Body of pancreas (tissue), 4 donors: Measurements from ENCODE around the gene CDC5L. TPM values are rescaled to one million over a fixed set of nuclear protein-coding genes. Genes with fewer than 3 reads are reported as not detected.

Experiments used
- ATAC-seq: fragments of 150-250 bp; one replicate; pipeline ENCODE4 v1.9.1; 2016
- DNase-seq, 4 donors: peaks; one replicate each; pipeline ENCODE4 v3.0.0-alpha.2; 2019
- H3K27ac ChIP-seq, 4 donors: fragments of 200-600 bp; sonication (generic); 1 replicate in 3 of 4; 2 replicates in 1 of 4; pipeline versions ENCODE4 v1.5.1 to v1.6.1; 2016 to 2019; ENCODE audit warnings: mild to moderate bottlenecking in 1 of 4, mixed read lengths in 1 of 4, moderate library complexity in 1 of 4
- H3K27me3 ChIP-seq, 2 donors: fragments of 200-600 bp; sonication (generic); one replicate each; pipeline ENCODE4 v1.6.0; 2016; ENCODE audit warnings: mild to moderate bottlenecking in 1 of 2
- H3K36me3 ChIP-seq, 2 donors: fragments of 200-600 bp; sonication (generic); replicated peaks in 1 of 2; 2 replicates each; pipeline ENCODE4 v1.5.1; 2016; ENCODE audit warnings: low read depth in 2 of 2; ENCODE audit not compliant: insufficient read depth in 1 of 2
- H3K4me1 ChIP-seq: fragments of 200-600 bp; sonication (generic); one replicate; pipeline ENCODE4 v1.6.0; 2016
- H3K4me3 ChIP-seq, 2 donors: fragments of 200-600 bp; sonication (generic); 1 replicate in 1 of 2; 2 replicates in 1 of 2; pipeline ENCODE4 v1.5.1; 2016 to 2019
- H3K9me3 ChIP-seq, 3 donors: fragments of 200-600 bp; sonication (generic); 1 replicate in 2 of 3; 2 replicates in 1 of 3; pipeline ENCODE4 v1.5.1; 2016
- POLR2A ChIP-seq, 3 donors: fragments of 450-650 bp; IDR thresholded peaks; one replicate each; pipeline ENCODE4 v1.6.1; 2016; ENCODE audit warnings: antibody characterized with exemption in 3 of 3, mild to moderate bottlenecking in 2 of 3
- WGBS, 2 donors: methylation state at CpG; one replicate each; pipeline ENCODE4 v1.1.5; 2017; 5-methylcytosine and 5-hydroxymethylcytosine counted together
- intact Hi-C: fragments of 100-400 bp; cut with DNase I; formaldehyde crosslinking; loops from one replicate; pipeline ENCODE4 v1.15.1; 2023
- total RNA-seq, 2 donors: library from RNA; depleted of rRNA; stranded (reverse); fragments of >200 nt; gene quantifications; one replicate each; pipeline ENCODE4 v1.1.0, GENCODE V29; 2016
- TF ChIP-seq, protein P1 (sequence below), 7 experiments: fragments of 450-650 bp in 4 of 7; fragments of 200-600 bp in 3 of 7; sonication (generic) in 3 of 7; IDR thresholded peaks; one replicate each; pipeline ENCODE4 v1.5.1; 2016 to 2019; ENCODE audit warnings: antibody characterized with exemption in 7 of 7

The CDC5L gene
- total RNA-seq, 2 donors from 2014 or later, result 10.2 to 11.2 TPM

DNA sequence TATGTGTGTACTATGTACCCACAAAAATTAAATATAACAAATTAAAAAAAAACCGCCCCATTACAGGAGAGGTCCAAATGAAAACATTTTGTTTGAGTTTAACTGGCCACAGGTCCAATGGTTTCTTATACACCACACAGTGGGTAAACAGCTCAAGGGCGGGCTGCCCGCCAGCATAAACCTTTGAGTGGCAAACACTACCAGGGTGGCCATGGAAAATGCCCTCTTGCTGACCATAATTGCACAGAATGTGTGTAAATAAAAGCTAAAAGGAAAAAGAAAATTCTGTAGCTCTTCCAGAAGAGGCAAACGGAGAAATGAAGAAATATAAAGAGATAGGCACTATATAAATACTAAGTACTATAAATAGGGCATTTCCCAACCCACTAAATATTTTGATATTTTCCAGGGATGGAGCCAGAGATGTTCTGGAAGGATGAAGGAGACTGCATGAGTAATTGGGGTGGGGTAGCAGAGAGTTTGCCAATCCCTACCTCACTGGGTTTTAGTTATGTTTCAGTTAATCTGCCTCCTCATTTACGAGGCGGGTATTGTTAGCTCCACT lies 1.1 kb upstream of the CDC5L start:
- DNase-seq (peak; percentile 59 to 85 (median 70)), ATAC-seq (peak; percentile 2)
- no peaks in the 10 kb centered on the region for H3K36me3 ChIP-seq
- H3K9me3 ChIP-seq, result no peaks in the 10 kb centered on the region
- peaks cover 30% of the 10 kb centered on the region for H3K4me1 ChIP-seq
- no peaks in the 10 kb centered on the region for H3K27me3 ChIP-seq
- WGBS, 2 donors, result 24 to 31% methylated on average over 6 of the region's 6 CpGs
- H3K27ac ChIP-seq, result peak overlapping the region; percentile 87 to 96 (median 92)
- TF ChIP-seq POLR2A (IDR thresholded peaks at IDR 0.05), result no peak
- TF ChIP-seq, protein P1, sequence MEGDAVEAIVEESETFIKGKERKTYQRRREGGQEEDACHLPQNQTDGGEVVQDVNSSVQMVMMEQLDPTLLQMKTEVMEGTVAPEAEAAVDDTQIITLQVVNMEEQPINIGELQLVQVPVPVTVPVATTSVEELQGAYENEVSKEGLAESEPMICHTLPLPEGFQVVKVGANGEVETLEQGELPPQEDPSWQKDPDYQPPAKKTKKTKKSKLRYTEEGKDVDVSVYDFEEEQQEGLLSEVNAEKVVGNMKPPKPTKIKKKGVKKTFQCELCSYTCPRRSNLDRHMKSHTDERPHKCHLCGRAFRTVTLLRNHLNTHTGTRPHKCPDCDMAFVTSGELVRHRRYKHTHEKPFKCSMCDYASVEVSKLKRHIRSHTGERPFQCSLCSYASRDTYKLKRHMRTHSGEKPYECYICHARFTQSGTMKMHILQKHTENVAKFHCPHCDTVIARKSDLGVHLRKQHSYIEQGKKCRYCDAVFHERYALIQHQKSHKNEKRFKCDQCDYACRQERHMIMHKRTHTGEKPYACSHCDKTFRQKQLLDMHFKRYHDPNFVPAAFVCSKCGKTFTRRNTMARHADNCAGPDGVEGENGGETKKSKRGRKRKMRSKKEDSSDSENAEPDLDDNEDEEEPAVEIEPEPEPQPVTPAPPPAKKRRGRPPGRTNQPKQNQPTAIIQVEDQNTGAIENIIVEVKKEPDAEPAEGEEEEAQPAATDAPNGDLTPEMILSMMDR (IDR thresholded peaks at IDR 0.05), result no peak
- H3K4me3 ChIP-seq, result peak overlapping the region in 1 of 2 donors; percentile 98
- intact Hi-C loops, result no loop called here

GRCh38 chr6:44386929-44387345 lies 569 bp upstream of the CDC5L start:
- H3K27ac ChIP-seq, result peak overlapping the region; percentile 87 to 96 (median 92)
- intact Hi-C loops, result no loop called here
- peak overlapping the region; percentile 50 to 98 for H3K4me3 ChIP-seq
- no peak for TF ChIP-seq POLR2A (IDR thresholded peaks at IDR 0.05)
- TF ChIP-seq, protein P1 (IDR thresholded peaks at IDR 0.05), result no peak
- H3K27me3 ChIP-seq, result no peaks in the 10 kb centered on the region
- peak; percentile 6 to 22 (median 20) for DNase-seq
- H3K36me3 ChIP-seq, result no peaks in the 10 kb centered on the region
- H3K4me1 ChIP-seq, result peaks cover 30% of the 10 kb centered on the region
- peak; percentile 45 for ATAC-seq
- no peaks in the 10 kb centered on the region for H3K9me3 ChIP-seq
- WGBS, 2 donors, result 0 to 2% methylated on average over 8 of the region's 8 CpGs

DNA sequence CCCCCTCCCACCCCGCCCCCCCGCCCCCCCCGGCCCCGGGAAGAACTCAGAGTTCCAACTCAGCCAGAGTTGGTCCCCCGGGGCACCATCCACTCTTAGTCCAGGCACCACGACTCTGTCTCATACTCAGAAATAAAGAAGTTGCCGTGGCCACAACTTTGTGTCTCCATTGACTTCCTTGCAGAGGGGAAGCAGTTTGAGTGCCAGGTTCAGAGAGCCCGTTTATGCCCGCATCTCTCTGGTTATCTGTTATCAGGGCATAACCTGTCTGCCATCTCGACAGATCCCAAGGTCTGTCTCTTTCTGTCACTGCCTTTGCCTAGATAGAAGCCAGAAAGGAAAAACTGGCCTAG lies 605 bp downstream of the CDC5L start:
- Histone ChIP-seq H3K9me3 (no peaks in the 10 kb centered on the region), H3K27ac (peak overlapping the region; percentile 87 to 96 (median 92)), H3K4me3 (peak overlapping the region; percentile 50 to 98), H3K27me3 (no peaks in the 10 kb centered on the region), H3K36me3 (peaks cover 0 to 6% of the 10 kb centered on the region in 2 donors), H3K4me1 (peaks cover 30% of the 10 kb centered on the region)
- ATAC-seq, result no peak
- 0% methylated on average over 4 to 10 of the region's 10 CpGs for WGBS, 2 donors
- no peak for TF ChIP-seq POLR2A (IDR thresholded peaks at IDR 0.05)
- TF ChIP-seq, protein P1 (IDR thresholded peaks at IDR 0.05), result no peak
- DNase-seq, result no peak
- intact Hi-C loops, result no loop called here

GRCh38 chr6:44388887-44389286 lies 1.4 kb downstream of the CDC5L start:
- no peaks in the 10 kb centered on the region for H3K27me3 ChIP-seq
- TF ChIP-seq, protein P1 (IDR thresholded peaks at IDR 0.05), result no peak
- no peak for TF ChIP-seq POLR2A (IDR thresholded peaks at IDR 0.05)
- intact Hi-C loops, result no loop called here
- H3K4me1 ChIP-seq, result peaks cover 30% of the 10 kb centered on the region
- no peak for DNase-seq
- H3K27ac ChIP-seq, result no peak overlapping the region
- no peaks in the 10 kb centered on the region for H3K9me3 ChIP-seq
- no peak overlapping the region for H3K4me3 ChIP-seq
- no peak for ATAC-seq
- peaks cover 6 to 7% of the 10 kb centered on the region in 2 donors for H3K36me3 ChIP-seq
- WGBS, 2 donors, result 47 to 50% methylated on average over 5 of the region's 5 CpGs

- Histone ChIP-seq H3K4me1 (peaks cover 30% of the 10 kb centered on the region), H3K27ac (no peak overlapping the region), H3K27me3 (no peaks in the 10 kb centered on the region), H3K4me3 (no peak overlapping the region), H3K36me3 (peaks cover 6 to 12% of the 10 kb centered on the region in 2 donors), H3K9me3 (no peaks in the 10 kb centered on the region)
- intact Hi-C loops, result no loop called here
- 94 to 100% methylated on average over 1 of the region's 1 CpG for WGBS, 2 donors
- DNase-seq, result no peak
- ATAC-seq, result no peak
- no peak for TF ChIP-seq POLR2A (IDR thresholded peaks at IDR 0.05)
- TF ChIP-seq, protein P1 (IDR thresholded peaks at IDR 0.05), result no peak
Measured at GRCh38 chr6:44390158-44390683, 2.7 kb downstream of the CDC5L start.
